GM12878 (cell line): ENCODE measurements around the gene LETM1. TPM values are rescaled to one million over a fixed set of nuclear protein-coding genes. Genes with fewer than 3 reads are reported as not detected.

Experiments used
- JUND ChIP-seq: IDR thresholded peaks from 2 replicates; pipeline ENCODE4 v1.6.1; 2012; ENCODE audit warnings: low read depth, mild to moderate bottlenecking, low read length, improper control_type of control experiment, moderate library complexity
- NKRF ChIP-seq: fragments of 450-650 bp; conservative IDR thresholded peaks from 2 replicates; pipeline ENCODE4 v1.6.1; 2017; ENCODE audit warnings: mild to moderate bottlenecking, moderate library complexity
- SIN3A ChIP-seq: IDR thresholded peaks from 2 replicates; pipeline ENCODE4 v1.6.1; 2012; ENCODE audit warnings: low read depth, low read length, improper control_type of control experiment
- polyA plus RNA-seq, 11 experiments: library from polyadenylated mRNA; depleted of rRNA in 4 of 11; unstranded in 6 of 11; stranded (reverse) in 5 of 11; fragments of >200 nt; fragmentation: Nextera tagmentation in 4 of 11; fragmentation: Illumina TruSeq in 1 of 11; extraction: Ambion mirVana in 4 of 11; extraction: Trizol in 1 of 11; gene quantifications; 1 replicate in 1 of 11; 2 replicates in 10 of 11; pipeline versions ENCODE4 v1.2.1 to v1.2.3, GENCODE V29; 2011 to 2016; ENCODE audit warnings: inconsistent platforms in 2 of 11, missing spikeins in 2 of 11, low read depth in 1 of 11
- total RNA-seq, 4 experiments: library from RNA; depleted of rRNA in 3 of 4; stranded (reverse); fragments of >200 nt in 3 of 4; fragmentation: Illumina TruSeq in 1 of 4; extraction: Trizol in 1 of 4; gene quantifications; 2 replicates each; pipeline versions ENCODE4 v1.2.1 to v1.2.3, GENCODE V29; 2013 to 2021
- TF ChIP-seq, protein P1 (sequence below): fragments of 450-650 bp; formaldehyde crosslinking; IDR thresholded peaks from 2 replicates; pipeline ENCODE4 v1.5.0; 2022; ENCODE audit warnings: mild to moderate bottlenecking, missing genetic modification characterization
- TF ChIP-seq, protein P2 (sequence below): fragments of 450-650 bp; IDR thresholded peaks from 2 replicates; pipeline ENCODE4 v1.6.1; 2014; ENCODE audit warnings: mild to moderate bottlenecking

Gene LETM1
- total and polyA plus RNA-seq, 10 of the 15 experiments (the other 5 are each of a cell fraction or from before 2014, with no cell fraction given), result 2.6 to 65.2 (median 30.2) TPM

- TF ChIP-seq, protein P1, sequence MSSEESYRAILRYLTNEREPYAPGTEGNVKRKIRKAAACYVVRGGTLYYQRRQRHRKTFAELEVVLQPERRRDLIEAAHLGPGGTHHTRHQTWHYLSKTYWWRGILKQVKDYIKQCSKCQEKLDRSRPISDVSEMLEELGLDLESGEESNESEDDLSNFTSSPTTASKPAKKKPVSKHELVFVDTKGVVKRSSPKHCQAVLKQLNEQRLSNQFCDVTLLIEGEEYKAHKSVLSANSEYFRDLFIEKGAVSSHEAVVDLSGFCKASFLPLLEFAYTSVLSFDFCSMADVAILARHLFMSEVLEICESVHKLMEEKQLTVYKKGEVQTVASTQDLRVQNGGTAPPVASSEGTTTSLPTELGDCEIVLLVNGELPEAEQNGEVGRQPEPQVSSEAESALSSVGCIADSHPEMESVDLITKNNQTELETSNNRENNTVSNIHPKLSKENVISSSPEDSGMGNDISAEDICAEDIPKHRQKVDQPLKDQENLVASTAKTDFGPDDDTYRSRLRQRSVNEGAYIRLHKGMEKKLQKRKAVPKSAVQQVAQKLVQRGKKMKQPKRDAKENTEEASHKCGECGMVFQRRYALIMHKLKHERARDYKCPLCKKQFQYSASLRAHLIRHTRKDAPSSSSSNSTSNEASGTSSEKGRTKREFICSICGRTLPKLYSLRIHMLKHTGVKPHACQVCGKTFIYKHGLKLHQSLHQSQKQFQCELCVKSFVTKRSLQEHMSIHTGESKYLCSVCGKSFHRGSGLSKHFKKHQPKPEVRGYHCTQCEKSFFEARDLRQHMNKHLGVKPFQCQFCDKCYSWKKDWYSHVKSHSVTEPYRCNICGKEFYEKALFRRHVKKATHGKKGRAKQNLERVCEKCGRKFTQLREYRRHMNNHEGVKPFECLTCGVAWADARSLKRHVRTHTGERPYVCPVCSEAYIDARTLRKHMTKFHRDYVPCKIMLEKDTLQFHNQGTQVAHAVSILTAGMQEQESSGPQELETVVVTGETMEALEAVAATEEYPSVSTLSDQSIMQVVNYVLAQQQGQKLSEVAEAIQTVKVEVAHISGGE, result no peak
- TF ChIP-seq, protein P2, sequence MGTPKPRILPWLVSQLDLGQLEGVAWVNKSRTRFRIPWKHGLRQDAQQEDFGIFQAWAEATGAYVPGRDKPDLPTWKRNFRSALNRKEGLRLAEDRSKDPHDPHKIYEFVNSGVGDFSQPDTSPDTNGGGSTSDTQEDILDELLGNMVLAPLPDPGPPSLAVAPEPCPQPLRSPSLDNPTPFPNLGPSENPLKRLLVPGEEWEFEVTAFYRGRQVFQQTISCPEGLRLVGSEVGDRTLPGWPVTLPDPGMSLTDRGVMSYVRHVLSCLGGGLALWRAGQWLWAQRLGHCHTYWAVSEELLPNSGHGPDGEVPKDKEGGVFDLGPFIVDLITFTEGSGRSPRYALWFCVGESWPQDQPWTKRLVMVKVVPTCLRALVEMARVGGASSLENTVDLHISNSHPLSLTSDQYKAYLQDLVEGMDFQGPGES, result no peak
- no peak for TF ChIP-seq NKRF
- no peak for TF ChIP-seq JUND
- TF ChIP-seq SIN3A, result no peak
Observed at GRCh38 chr4:1793496-1793840, 62.5 kb downstream of the LETM1 start (continued).
